ENCODE data around the gene SSRP1.

SSRP1 gene

DNA sequence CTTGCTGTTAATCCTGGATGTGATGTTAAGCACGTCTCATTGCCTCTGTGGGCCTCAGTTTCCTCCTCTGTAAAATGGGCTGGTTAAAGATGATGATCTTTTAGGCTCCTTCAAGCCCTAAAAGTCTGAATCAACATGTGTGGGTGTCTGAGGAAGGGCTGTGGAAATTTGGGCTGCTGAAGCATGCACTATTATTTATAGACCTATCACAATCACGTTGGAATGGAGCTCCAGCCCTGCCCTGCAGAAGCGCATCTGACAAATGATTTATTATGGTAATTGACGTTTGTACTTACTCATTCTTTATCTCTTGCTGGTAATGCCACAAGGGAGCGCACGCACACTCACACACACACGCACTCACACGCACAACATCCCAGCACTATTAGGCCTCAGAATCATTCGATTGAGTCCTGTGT is 22.9 kb upstream of the SSRP1 start:
- Histone ChIP-seq H3K27me3 (ENCODE audit: control insufficient read depth, insufficient read depth, low read length) (no peaks in the 10 kb centered on the region), H3K4me1 (ENCODE audit: control insufficient read depth, low read depth, low read length) (peaks cover 4% of the 10 kb centered on the region), H3K9ac (ENCODE audit: low read length) (no peak overlapping the region), H3K27ac (ENCODE audit: low read length) (no peak overlapping the region), H3K9me3 (ENCODE audit: control insufficient read depth, low read depth, low read length) (no peaks in the 10 kb centered on the region), H3K36me3 (ENCODE audit: control insufficient read depth, low read depth, low read length) (no peaks in the 10 kb centered on the region), H3K4me3 (ENCODE audit: low read length) (no peak overlapping the region)

DNA sequence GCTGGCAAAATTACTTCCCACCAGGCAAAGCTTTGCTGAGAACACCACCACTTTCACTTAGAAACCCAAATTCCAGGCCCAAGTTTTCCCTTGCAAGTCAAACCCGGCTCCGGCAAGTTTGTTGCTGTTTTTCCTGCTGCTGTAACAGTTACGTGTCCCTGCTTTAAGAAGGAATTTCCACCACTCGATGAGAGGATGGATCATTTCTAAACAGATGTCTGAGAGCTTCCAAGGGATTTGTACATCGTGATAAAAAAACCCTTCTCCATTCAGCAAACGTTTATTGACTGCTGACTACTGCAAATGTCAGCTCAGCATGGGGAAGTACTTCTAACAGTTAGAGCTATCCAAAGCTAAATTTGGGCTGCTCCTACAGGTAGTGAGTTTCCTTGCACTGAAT is 22.2 kb upstream of the SSRP1 start:
- H3K27ac ChIP-seq (ENCODE audit: low read length), result no peak overlapping the region
- no peaks in the 10 kb centered on the region for H3K9me3 ChIP-seq (ENCODE audit: control insufficient read depth, low read depth, low read length)
- H3K36me3 ChIP-seq (ENCODE audit: control insufficient read depth, low read depth, low read length), result no peaks in the 10 kb centered on the region
- H3K4me1 ChIP-seq (ENCODE audit: control insufficient read depth, low read depth, low read length), result peaks cover 7% of the 10 kb centered on the region
- H3K4me3 ChIP-seq (ENCODE audit: low read length), result no peak overlapping the region
- H3K9ac ChIP-seq (ENCODE audit: low read length), result no peak overlapping the region
- no peaks in the 10 kb centered on the region for H3K27me3 ChIP-seq (ENCODE audit: control insufficient read depth, insufficient read depth, low read length)

DNA sequence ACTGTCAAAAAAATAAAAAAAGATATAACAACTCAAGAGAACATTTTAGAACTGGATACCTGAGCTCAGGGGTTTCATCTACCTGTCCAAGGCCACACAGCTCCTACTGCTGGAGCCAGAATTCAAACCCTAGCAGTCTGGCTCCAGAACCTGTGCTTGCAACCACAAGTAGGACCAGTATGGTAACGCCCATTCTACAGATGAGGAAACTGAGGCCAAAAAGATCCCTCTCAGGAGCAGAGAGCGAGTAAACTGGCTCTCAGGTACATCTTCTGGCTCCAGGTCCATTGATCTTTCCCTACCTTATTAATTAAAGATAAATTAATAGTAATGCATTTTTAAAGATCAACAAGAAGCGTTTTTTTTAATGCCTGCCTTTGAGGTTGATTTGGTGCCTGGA is 21.6 kb upstream of the SSRP1 start:
- Histone ChIP-seq H3K4me1 (ENCODE audit: control insufficient read depth, low read depth, low read length) (peaks cover 7% of the 10 kb centered on the region), H3K9ac (ENCODE audit: low read length) (no peak overlapping the region), H3K36me3 (ENCODE audit: control insufficient read depth, low read depth, low read length) (no peaks in the 10 kb centered on the region), H3K4me3 (ENCODE audit: low read length) (no peak overlapping the region), H3K27me3 (ENCODE audit: control insufficient read depth, insufficient read depth, low read length) (no peaks in the 10 kb centered on the region), H3K9me3 (ENCODE audit: control insufficient read depth, low read depth, low read length) (no peaks in the 10 kb centered on the region), H3K27ac (ENCODE audit: low read length) (no peak overlapping the region)

DNA sequence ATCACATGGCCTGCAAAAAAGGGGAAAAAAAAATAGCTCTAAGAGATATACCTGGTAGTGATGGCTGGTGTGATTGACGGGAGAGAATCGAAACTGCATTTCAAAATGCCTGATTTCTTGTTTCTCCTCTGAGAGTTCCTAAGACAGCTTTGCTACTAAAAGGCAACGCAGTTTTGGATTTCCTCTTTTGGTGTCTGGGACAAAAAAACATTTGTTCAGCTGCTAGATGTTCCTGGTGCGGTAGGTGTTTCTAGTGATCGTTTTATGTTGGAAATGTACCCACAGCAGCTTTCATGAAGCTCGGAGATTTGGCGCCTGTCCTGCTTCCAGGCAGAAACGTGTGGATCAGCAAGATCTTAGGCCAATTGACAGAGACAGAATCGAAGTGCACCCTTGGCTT is 20.6 kb upstream of the SSRP1 start:
- no peak overlapping the region for H3K27ac ChIP-seq (ENCODE audit: low read length)
- H3K9me3 ChIP-seq (ENCODE audit: control insufficient read depth, low read depth, low read length), result no peaks in the 10 kb centered on the region
- H3K36me3 ChIP-seq (ENCODE audit: control insufficient read depth, low read depth, low read length), result no peaks in the 10 kb centered on the region
- no peak overlapping the region for H3K4me3 ChIP-seq (ENCODE audit: low read length)
- H3K27me3 ChIP-seq (ENCODE audit: control insufficient read depth, insufficient read depth, low read length), result no peaks in the 10 kb centered on the region
- no peak overlapping the region for H3K9ac ChIP-seq (ENCODE audit: low read length)
- peaks cover 7% of the 10 kb centered on the region for H3K4me1 ChIP-seq (ENCODE audit: control insufficient read depth, low read depth, low read length)

DNA sequence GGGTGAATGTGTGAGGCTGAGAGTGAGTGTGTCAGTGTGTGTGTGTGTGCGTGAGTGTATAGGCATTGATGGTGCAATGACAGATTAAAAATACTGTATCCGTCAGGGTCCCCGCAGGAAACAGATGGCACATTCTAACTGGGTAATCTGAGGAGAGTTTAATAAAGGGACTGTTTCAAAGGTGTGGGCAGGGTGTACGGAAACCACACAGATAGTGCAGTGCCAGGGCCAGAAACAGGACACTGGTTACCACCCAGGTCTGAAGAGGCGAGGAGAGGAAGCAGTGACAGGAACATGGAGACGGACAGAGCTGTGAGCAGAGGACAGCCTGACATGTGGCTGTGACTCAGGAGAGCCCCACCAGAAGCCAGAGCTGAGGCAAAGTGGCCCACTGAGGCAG is 19.0 kb upstream of the SSRP1 start:
- H3K9ac ChIP-seq (ENCODE audit: low read length), result no peak overlapping the region
- H3K27ac ChIP-seq (ENCODE audit: low read length), result no peak overlapping the region

DNA sequence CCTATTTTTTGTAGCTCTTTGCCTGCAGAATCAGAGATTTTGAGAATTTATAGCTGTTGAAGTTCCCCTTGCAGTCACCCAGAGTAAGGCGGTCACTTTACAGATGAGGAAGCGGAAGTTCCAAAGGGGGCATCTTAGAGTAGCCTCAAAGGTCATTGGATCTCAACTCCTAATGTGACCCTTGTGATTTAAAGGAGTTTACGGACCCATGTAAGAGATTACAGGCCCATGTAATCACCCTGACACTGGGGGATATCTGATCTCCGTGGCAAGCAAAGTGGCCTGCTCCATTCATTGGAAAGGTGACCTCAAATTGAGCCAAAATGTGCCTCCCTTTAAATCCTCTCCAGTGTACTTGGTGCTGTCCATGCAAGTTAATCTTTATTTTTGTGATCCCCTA is 18.2 kb upstream of the SSRP1 start:
- Histone ChIP-seq H3K36me3 (ENCODE audit: control insufficient read depth, low read depth, low read length) (no peaks in the 10 kb centered on the region), H3K4me1 (ENCODE audit: control insufficient read depth, low read depth, low read length) (peaks cover 7% of the 10 kb centered on the region), H3K27me3 (ENCODE audit: control insufficient read depth, insufficient read depth, low read length) (no peaks in the 10 kb centered on the region), H3K9me3 (ENCODE audit: control insufficient read depth, low read depth, low read length) (no peaks in the 10 kb centered on the region), H3K4me3 (ENCODE audit: low read length) (no peak overlapping the region), H3K27ac (ENCODE audit: low read length) (no peak overlapping the region), H3K9ac (ENCODE audit: low read length) (no peak overlapping the region)

More for the DNA sequence above, 19.0 kb upstream of the SSRP1 start:
- Histone ChIP-seq H3K9me3 (ENCODE audit: control insufficient read depth, low read depth, low read length) (no peaks in the 10 kb centered on the region), H3K4me1 (ENCODE audit: control insufficient read depth, low read depth, low read length) (peaks cover 7% of the 10 kb centered on the region), H3K27me3 (ENCODE audit: control insufficient read depth, insufficient read depth, low read length) (no peaks in the 10 kb centered on the region), H3K36me3 (ENCODE audit: control insufficient read depth, low read depth, low read length) (no peaks in the 10 kb centered on the region), H3K4me3 (ENCODE audit: low read length) (no peak overlapping the region)

DNA sequence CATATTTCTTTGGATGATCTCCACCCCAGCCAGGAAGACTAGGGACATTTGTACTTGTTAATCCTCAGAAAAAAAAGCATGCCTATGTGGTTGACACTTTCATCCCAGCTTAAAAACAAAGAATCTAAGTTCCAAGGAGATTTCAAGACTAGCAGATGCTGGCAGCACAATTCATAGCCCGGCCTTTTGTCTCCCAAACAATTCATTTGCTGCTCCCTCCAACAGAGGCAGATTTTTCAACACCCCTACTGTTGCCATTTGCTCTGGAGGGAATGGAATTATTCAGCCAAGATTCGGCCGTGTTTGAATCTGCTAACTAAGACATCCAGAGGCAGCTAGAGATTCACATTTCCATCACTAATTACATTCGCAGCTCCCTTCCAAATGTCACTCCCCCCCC is 17.8 kb upstream of the SSRP1 start:
- H3K9ac ChIP-seq (ENCODE audit: low read length), result no peak overlapping the region
- H3K27ac ChIP-seq (ENCODE audit: low read length), result no peak overlapping the region
- peaks cover 7% of the 10 kb centered on the region for H3K4me1 ChIP-seq (ENCODE audit: control insufficient read depth, low read depth, low read length)
- no peaks in the 10 kb centered on the region for H3K9me3 ChIP-seq (ENCODE audit: control insufficient read depth, low read depth, low read length)
- H3K27me3 ChIP-seq (ENCODE audit: control insufficient read depth, insufficient read depth, low read length), result no peaks in the 10 kb centered on the region
- no peak overlapping the region for H3K4me3 ChIP-seq (ENCODE audit: low read length)
- H3K36me3 ChIP-seq (ENCODE audit: control insufficient read depth, low read depth, low read length), result no peaks in the 10 kb centered on the region

DNA sequence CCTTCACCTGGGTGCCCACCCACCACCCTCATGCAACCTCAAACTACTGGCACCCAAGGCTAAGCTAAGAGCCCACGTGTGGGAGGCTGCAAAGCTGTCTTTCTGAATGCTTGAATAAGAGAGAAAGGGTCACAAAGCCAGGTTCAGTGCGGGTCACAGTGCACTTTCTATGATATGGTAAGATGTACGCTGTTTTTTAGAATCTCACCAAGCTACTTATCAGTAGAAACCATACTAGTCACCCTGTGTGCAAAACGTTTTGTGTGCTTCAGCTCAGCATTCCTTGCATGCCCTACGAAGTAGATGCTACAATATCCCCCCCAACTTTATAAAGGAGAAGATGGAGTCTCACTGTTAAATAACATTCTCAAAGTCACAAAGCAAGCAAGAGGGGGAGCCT is 17.3 kb upstream of the SSRP1 start:
- H3K27ac ChIP-seq (ENCODE audit: low read length), result no peak overlapping the region
- H3K9me3 ChIP-seq (ENCODE audit: control insufficient read depth, low read depth, low read length), result no peaks in the 10 kb centered on the region
- no peak overlapping the region for H3K4me3 ChIP-seq (ENCODE audit: low read length)
- no peaks in the 10 kb centered on the region for H3K36me3 ChIP-seq (ENCODE audit: control insufficient read depth, low read depth, low read length)
- no peaks in the 10 kb centered on the region for H3K27me3 ChIP-seq (ENCODE audit: control insufficient read depth, insufficient read depth, low read length)
- no peak overlapping the region for H3K9ac ChIP-seq (ENCODE audit: low read length)
- H3K4me1 ChIP-seq (ENCODE audit: control insufficient read depth, low read depth, low read length), result peaks cover 7% of the 10 kb centered on the region

DNA sequence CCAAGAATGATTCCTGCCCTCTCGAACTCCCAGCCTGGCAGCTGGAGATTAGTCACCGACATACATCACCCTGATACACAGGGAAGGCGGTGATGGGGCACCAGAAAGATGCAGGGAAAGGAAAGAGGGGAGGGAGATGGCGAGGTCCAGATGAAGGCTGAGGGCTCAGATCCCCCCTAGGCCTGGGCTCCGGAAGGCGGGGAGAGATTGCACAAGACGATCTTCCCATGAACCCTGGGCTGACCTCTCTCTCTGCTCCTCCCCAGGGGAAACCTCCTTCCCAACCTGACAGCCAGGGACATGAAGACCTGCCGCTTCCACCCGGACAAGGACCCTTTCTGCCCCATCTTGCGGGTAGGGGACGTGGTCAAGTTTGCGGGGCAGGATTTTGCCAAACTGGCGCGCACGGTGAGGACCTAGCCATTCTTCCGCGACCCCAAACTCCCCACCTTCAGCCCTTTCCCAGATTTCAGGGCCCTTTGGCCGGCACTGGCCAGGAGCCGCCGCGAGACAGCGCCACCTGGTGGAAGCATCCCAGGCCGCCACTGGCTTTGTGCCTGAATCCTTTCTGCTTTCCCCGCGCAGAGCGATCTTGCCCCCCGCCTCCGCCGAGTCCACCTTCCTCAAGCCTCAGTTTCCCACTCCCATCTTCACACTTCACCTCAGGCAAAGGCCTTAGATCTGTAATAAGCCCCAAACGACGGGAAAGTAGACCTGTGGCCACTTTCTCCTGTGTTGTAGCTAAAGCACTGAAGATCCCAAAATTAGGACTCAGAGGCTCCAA is 14.0 kb upstream of the SSRP1 start:
- H3K27me3 ChIP-seq (ENCODE audit: control insufficient read depth, insufficient read depth, low read length), result no peaks in the 10 kb centered on the region
- H3K36me3 ChIP-seq (ENCODE audit: control insufficient read depth, low read depth, low read length), result no peaks in the 10 kb centered on the region
- no peak overlapping the region for H3K27ac ChIP-seq (ENCODE audit: low read length)
- peak overlapping the region; percentile 43 for H3K9ac ChIP-seq (ENCODE audit: low read length)
- peaks cover 10% of the 10 kb centered on the region for H3K4me1 ChIP-seq (ENCODE audit: control insufficient read depth, low read depth, low read length)
- peak overlapping the region; percentile 57 for H3K4me3 ChIP-seq (ENCODE audit: low read length)
- H3K9me3 ChIP-seq (ENCODE audit: control insufficient read depth, low read depth, low read length), result no peaks in the 10 kb centered on the region

DNA sequence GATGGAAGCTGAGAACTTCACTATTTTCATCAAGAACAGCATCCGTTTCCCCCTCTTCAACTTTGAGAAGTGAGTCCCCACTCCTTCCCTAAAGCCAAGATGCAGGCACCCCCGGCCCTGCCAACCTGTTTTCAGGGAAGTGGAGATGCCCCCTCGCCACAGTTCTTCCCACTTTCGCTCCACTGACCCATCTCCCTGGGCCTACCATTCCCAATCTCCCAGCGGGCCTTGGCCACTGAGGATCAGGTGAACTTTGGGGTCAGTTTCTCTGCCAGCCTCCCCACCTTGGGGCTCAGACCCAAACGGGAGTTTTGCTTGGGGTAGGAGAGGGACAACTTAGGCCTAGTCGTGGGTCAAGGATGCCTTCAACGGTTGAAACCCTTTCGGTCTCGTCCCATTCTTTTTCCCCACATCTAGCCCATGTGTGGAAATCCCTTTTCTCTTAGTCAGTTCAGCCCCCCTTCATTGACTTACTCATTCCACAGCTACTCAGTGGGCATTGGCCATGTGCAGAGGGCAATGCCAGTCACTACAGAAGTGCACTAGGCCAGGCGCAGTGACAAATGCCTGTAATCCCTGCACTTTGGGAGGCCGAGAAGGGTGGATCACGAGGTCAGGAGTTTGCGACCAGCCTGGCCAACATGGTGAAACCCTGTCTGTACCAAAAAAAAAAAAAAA is 13.1 kb upstream of the SSRP1 start:
- no peaks in the 10 kb centered on the region for H3K36me3 ChIP-seq (ENCODE audit: control insufficient read depth, low read depth, low read length)
- H3K27ac ChIP-seq (ENCODE audit: low read length), result no peak overlapping the region
- no peak overlapping the region for H3K4me3 ChIP-seq (ENCODE audit: low read length)
- no peak overlapping the region for H3K9ac ChIP-seq (ENCODE audit: low read length)
- no peaks in the 10 kb centered on the region for H3K9me3 ChIP-seq (ENCODE audit: control insufficient read depth, low read depth, low read length)
- H3K4me1 ChIP-seq (ENCODE audit: control insufficient read depth, low read depth, low read length), result peaks cover 8% of the 10 kb centered on the region
- H3K27me3 ChIP-seq (ENCODE audit: control insufficient read depth, insufficient read depth, low read length), result no peaks in the 10 kb centered on the region

DNA sequence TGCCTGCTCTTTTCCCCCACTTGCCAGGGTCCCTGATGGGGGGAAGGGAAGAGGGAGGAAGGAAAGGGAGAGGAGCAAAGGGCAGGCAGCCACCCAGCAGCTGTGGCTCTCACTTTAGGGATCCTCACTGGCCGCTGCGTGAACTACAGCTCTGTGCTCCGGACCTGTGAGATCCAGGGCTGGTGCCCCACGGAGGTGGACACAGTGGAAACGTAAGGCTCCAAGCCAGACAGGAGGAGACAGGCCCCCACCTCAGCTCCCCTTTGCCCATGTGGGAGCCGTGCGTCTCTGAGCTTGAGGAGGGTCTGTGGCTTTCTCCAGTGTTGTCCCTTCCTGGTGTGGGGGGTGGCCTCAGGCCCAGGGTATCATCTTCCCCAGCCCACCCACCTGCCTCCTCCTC is 12.4 kb upstream of the SSRP1 start:
- Histone ChIP-seq H3K4me3 (ENCODE audit: low read length) (no peak overlapping the region), H3K4me1 (ENCODE audit: control insufficient read depth, low read depth, low read length) (peaks cover 3% of the 10 kb centered on the region), H3K27me3 (ENCODE audit: control insufficient read depth, insufficient read depth, low read length) (no peaks in the 10 kb centered on the region), H3K36me3 (ENCODE audit: control insufficient read depth, low read depth, low read length) (no peaks in the 10 kb centered on the region), H3K9me3 (ENCODE audit: control insufficient read depth, low read depth, low read length) (no peaks in the 10 kb centered on the region), H3K9ac (ENCODE audit: low read length) (no peak overlapping the region), H3K27ac (ENCODE audit: low read length) (no peak overlapping the region)

DNA sequence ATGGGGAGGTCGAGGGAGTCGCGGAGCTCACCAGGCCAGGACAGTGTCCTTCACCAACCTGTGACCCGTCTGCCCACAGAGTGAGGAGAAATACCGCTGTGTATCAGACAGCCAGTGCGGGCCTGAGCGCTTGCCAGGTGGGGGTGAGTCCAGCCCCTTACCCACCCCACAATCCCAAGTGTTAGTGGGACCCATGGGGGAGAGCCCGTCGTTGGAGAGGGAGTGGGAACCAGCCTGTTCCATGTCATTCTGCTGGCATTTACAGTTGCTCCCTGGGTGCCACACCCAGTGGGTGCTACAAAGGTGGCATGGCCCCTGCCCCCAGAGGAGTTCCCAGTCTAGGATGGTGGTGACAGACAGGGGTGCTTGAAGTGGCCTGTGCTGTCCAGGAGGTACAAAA is 11.6 kb upstream of the SSRP1 start:
- H3K27me3 ChIP-seq (ENCODE audit: control insufficient read depth, insufficient read depth, low read length), result no peaks in the 10 kb centered on the region
- H3K27ac ChIP-seq (ENCODE audit: low read length), result no peak overlapping the region
- no peak overlapping the region for H3K4me3 ChIP-seq (ENCODE audit: low read length)
- no peak overlapping the region for H3K9ac ChIP-seq (ENCODE audit: low read length)
- no peaks in the 10 kb centered on the region for H3K9me3 ChIP-seq (ENCODE audit: control insufficient read depth, low read depth, low read length)
- H3K4me1 ChIP-seq (ENCODE audit: control insufficient read depth, low read depth, low read length), result peaks cover 3% of the 10 kb centered on the region
- no peaks in the 10 kb centered on the region for H3K36me3 ChIP-seq (ENCODE audit: control insufficient read depth, low read depth, low read length)

All from iPS-18a (cell line).